ENCODE results near the gene DPYSL5. TPM values are rescaled to one million over a fixed set of nuclear protein-coding genes. Genes with fewer than 3 reads are reported as not detected.
"Not testable (repeated sequence)": the region's sequence is repeated elsewhere in the genome, so short reads cannot be mapped to it uniquely, and the experiment has no call there.

The DPYSL5 gene, protein sequence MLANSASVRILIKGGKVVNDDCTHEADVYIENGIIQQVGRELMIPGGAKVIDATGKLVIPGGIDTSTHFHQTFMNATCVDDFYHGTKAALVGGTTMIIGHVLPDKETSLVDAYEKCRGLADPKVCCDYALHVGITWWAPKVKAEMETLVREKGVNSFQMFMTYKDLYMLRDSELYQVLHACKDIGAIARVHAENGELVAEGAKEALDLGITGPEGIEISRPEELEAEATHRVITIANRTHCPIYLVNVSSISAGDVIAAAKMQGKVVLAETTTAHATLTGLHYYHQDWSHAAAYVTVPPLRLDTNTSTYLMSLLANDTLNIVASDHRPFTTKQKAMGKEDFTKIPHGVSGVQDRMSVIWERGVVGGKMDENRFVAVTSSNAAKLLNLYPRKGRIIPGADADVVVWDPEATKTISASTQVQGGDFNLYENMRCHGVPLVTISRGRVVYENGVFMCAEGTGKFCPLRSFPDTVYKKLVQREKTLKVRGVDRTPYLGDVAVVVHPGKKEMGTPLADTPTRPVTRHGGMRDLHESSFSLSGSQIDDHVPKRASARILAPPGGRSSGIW
- polyA plus RNA-seq (ENCODE audit: insufficient read length in 4 of 4), result 1 to 10 TPM; 5.7 to 8.5 (median 6.5) TPM

GRCh38 chr2:26847655-26848335, at the start of gene DPYSL5:
Gene DPYSL5 (plus strand): TSS chr2:26848132. CDS start chr2:26898500, 50,368 bp downstream.
- peak in 1 of 4 donors; percentile 28 for DNase-seq (ENCODE audit: low read depth in 4 of 4, low spot score in 3 of 4)

- no peak for DNase-seq (ENCODE audit: low read depth in 4 of 4, low spot score in 3 of 4)
Measured at GRCh38 chr2:26801328-26801727, 46.6 kb upstream of the DPYSL5 start.

DNA sequence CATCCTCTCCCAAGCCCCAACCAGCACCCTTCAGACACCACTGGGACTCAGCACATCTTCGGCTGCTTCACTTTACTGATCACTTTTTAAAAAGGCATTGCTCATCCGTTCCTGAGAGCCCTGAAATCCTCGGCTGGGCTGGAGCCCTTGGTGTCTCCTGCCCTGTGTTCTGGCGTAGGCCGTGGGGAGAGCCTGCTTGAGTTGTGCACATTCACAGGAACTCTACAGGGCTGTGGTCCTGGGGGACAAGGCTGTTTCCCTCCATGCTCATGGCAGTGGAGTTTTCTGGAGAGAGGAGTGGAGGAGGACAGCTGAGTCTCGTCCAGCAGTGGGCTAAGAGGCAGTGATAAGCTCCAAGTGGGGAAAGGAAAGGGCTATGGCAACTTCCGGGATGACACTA, 46.1 kb upstream of the DPYSL5 start:
- DNase-seq (ENCODE audit: low read depth in 4 of 4, low spot score in 3 of 4), result no peak

- no peak for DNase-seq (ENCODE audit: low read depth in 4 of 4, low spot score in 3 of 4)
Measured at GRCh38 chr2:26805241-26805676, 42.7 kb upstream of the DPYSL5 start.

DNA sequence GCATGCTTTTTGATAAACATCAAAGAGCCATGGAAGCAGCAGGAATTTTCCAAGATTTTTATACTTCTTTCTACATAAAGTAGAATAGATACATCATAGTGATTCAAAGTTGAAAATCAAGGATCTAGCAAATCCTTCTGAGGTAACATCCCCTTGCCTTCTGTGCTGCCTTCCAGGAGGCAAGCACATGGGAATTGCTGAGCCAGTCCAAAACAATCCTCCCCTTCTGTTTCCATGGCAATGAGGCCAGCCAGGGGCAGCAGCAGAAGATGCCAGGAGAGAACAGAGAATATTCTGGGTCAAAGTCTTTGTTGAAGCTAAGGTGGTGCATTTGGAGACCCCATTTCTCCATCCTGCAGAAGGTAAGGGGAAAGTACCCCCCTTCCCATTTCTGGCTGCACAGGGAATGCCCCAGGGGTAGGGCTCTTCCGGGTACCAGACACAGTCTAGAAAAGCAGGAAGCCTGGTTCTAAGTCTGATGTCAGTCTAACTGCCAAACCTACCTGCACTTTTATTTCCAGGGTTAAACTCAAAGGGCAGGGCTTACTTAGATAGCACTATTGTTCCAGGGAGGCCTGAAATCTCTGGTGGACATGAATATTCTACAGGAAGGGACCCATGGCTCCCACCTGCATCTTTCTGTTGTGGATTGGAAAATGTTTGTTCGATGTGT, 40.0 kb upstream of the DPYSL5 start:
- DNase-seq (ENCODE audit: low read depth in 4 of 4, low spot score in 3 of 4), result peak in 1 of 4 donors; percentile 38

GRCh38 chr2:26809211-26809610, 38.7 kb upstream of the DPYSL5 start:
- DNase-seq (ENCODE audit: low read depth in 4 of 4, low spot score in 3 of 4), result no peak

DNA sequence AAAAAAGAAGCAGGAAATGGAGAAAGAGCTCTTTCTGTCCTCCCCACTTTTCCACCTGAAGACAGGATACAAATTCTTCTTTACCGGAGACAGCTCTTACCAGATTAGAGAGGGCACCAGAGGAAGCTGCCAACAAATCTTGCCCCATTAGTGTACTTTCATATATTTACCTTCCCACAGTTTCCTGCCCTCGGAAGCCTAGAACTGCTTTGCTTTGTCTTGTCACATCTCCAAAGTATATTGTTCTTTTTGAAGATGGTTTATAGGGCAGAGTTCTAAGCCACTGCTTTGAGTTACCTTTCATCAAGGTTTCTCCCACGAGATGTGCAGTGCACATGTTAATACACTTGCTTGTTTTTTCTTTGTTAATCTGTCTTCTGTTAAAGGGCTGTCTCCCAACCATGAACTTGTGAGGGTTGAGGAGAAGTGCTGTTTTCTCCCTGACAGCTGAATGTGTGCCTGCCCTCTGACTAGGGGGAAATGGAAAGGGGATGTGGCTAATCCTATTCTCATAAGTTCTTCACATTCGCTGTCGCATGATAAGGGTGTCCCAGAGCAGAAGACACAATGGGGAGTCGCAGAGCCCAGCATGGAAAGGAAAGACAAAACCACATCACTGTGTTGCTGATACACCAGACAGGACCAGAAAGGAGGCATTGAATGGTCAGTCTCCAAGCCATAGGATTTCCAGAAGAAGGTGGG, 37.9 kb upstream of the DPYSL5 start:
- no peak for DNase-seq (ENCODE audit: low read depth in 4 of 4, low spot score in 3 of 4)

- DNase-seq (ENCODE audit: low read depth in 4 of 4, low spot score in 3 of 4), result no peak
Measured at GRCh38 chr2:26811261-26811660, 36.7 kb upstream of the DPYSL5 start.

DNA sequence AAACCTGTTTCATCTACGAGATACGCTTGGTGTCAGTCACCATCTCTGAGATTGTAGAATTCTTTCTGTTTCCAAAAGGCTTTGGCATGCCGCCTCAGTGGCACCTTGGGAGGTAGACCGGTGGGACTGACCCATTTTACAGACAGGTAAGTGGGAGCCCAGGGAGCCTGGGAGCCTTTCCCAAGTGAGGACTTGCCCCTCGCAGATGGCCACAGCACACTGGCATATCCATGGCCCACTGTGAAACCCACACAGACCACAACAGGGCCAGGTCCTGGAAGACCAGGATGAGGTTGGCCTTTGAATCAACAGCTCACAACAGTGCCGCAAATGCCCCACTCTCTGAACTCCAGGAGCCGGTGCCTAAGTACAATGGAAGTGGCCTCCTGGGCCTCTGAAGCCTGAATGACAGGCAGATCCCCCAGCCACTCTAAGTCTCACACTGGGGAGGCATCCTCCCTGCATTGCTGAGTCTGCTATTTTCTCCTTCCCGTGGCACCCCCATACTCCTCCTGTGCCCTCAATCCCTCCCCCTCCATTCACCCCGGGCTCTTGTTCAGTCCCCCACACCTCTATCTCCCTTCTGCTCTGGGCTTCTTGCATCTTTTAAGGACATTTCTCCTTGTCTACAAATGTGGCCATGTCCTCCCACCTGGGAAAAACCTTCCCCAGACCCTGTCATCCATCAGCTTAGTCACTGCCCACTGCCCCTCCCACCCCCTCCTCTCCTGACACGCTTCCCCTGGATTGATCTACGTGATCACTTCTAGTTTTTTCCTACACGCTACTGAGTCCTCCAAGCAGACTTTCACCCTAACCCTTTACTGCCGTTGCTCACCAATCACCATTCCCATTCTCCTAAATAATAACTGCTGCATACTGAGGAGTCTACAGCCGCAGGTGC, 35.9 kb upstream of the DPYSL5 start:
- no peak for DNase-seq (ENCODE audit: low read depth in 4 of 4, low spot score in 3 of 4)

DNA sequence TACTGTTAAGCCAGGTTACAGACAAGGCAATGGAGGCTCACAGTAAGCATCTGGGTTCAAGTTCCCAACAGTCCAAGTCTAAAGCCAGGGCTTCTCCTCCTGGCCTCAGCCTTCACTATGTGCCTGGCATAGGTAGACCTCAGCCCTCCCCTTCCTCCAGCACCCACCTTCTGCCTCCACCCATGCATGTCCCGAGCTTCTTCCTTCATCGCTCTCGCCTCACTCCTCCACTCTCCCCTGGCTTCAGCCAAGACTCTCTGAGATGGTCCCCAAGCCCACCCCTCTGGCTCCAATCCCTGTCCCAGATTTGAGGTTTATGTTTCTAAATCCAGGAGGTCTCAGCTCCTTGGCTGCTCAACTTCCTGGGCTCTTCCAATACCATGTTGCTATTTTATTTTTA, 35.2 kb upstream of the DPYSL5 start:
- DNase-seq (ENCODE audit: low read depth in 4 of 4, low spot score in 3 of 4), result no peak

DNA sequence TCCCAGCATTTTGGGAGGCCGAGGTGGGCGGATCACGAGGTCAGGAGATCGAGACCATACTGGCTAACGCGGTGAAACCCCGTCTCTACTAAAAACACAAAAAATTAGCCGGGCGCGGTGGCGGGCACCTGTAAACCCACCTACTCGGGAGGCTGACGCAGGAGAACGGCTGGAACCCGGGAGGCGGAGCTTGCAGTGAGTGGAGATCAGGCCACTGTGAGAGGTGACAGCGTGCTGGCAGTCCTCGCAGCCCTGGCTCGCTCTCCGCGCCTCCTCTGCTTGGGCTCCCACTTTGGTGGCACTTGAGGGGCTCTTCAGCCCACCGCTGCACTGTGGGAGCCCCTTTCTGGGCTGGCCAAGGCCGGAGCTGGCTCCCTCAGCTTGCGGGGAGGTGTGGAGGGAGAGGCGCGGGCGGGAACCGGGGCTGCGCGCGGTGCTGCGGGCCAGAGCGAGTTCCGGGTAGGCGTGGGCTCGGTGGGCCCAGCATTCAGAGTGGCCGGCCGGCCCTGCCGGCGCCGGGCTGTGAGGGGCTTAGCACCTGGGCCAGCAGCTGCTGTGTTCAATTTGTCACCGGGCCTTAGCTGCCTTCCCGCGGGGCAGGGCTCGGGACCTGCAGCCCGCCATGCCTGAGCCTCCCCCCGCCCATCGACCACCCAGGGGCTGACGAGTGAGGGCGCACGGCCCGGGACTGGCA, 33.7 kb upstream of the DPYSL5 start:
- DNase-seq (ENCODE audit: low read depth in 4 of 4, low spot score in 3 of 4), result not testable (repeated sequence)

DNA sequence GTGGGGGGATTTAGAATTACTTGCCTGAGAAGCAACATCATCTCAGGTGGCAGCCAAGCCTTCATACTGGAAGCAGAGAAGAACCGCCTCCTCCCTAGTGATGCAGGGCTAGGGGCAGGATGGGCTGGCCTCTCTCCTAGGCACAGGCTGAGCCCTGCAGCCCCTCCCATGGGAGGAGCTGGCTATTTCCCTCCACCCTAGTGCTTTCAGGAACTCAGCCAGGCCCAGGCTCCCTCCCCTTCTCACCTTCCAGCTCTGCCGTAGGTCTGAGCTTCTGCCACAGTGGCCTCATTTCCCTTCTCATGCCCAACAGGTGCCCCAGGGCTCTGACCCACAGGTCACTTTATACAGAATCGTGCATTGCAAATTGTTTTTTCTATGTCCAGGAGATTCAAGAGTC, 31.0 kb upstream of the DPYSL5 start:
- no peak for DNase-seq (ENCODE audit: low read depth in 4 of 4, low spot score in 3 of 4)

DNA sequence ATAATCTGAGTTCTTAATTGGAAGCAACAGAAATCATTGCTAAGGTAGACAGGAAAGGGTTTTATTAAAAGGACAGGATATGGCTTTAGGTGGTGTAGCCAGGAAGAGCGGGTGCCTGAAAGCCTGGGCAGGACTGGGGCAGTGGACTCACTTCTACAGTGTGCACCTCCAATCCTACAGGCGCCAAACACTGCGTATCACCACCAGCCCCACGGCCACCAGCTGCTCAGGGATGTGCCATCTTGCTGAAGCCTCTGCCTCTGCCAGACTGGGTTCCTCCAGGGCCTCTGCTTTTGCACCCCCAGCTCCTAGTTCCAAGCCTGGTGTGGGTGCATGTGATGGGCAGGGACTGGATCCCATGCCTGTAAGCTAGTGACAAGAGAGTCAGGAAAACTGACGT, 29.7 kb upstream of the DPYSL5 start:
- no peak for DNase-seq (ENCODE audit: low read depth in 4 of 4, low spot score in 3 of 4)

- DNase-seq (ENCODE audit: low read depth in 4 of 4, low spot score in 3 of 4), result no peak
Measured at GRCh38 chr2:26818972-26819371, 29.0 kb upstream of the DPYSL5 start.

- DNase-seq (ENCODE audit: low read depth in 4 of 4, low spot score in 3 of 4), result no peak
Measured at GRCh38 chr2:26820932-26821331, 27.0 kb upstream of the DPYSL5 start.

GRCh38 chr2:26822877-26823276, 25.1 kb upstream of the DPYSL5 start:
- no peak for DNase-seq (ENCODE audit: low read depth in 4 of 4, low spot score in 3 of 4)

- DNase-seq (ENCODE audit: low read depth in 4 of 4, low spot score in 3 of 4), result peak in 1 of 4 donors; percentile 36
Measured at GRCh38 chr2:26838121-26838906, 9.6 kb upstream of the DPYSL5 start.

Measured in right renal pelvis (tissue), 4 donors.